Measurements from ENCODE around the gene GLCCI1.

GLCCI1 gene

GRCh38 chr7:7965301-7965700, 3.3 kb upstream of the GLCCI1 start:
- in situ Hi-C loops (cut with MboI; ENCODE audit: low pct_unique_long_range_greater_than_20kb, low sequenced_read_pairs, unreplicated experiment): no loop called here
- TF ChIP-seq CTCF (IDR thresholded peaks at IDR 0.05; ENCODE audit: extremely low read depth, insufficient read depth, missing control alignments): no peak
- no peak for DNase-seq (ENCODE audit: low spot score)

- no peak for TF ChIP-seq CTCF (IDR thresholded peaks at IDR 0.05; ENCODE audit: extremely low read depth, insufficient read depth, missing control alignments)
- DNase-seq (ENCODE audit: low spot score): peak; percentile 39
- in situ Hi-C loops (cut with MboI; ENCODE audit: low pct_unique_long_range_greater_than_20kb, low sequenced_read_pairs, unreplicated experiment): no loop called here
Observed at GRCh38 chr7:7966141-7966734, 2.4 kb upstream of the GLCCI1 start.

- no peak for TF ChIP-seq CTCF (IDR thresholded peaks at IDR 0.05; ENCODE audit: extremely low read depth, insufficient read depth, missing control alignments)
- in situ Hi-C loops (cut with MboI; ENCODE audit: low pct_unique_long_range_greater_than_20kb, low sequenced_read_pairs, unreplicated experiment): no loop called here
- DNase-seq (ENCODE audit: low spot score): no peak
Observed at GRCh38 chr7:7967886-7968543, 581 bp upstream of the GLCCI1 start.

GRCh38 chr7:7969306-7970236, 975 bp downstream of the GLCCI1 start:
- TF ChIP-seq CTCF (IDR thresholded peaks at IDR 0.05; ENCODE audit: extremely low read depth, insufficient read depth, missing control alignments): no peak
- peak; percentile 28 for DNase-seq (ENCODE audit: low spot score)
- in situ Hi-C loops (cut with MboI; ENCODE audit: low pct_unique_long_range_greater_than_20kb, low sequenced_read_pairs, unreplicated experiment): no loop called here

- no peak for DNase-seq (ENCODE audit: low spot score)
- in situ Hi-C loops (cut with MboI; ENCODE audit: low pct_unique_long_range_greater_than_20kb, low sequenced_read_pairs, unreplicated experiment): no loop called here
- no peak for TF ChIP-seq CTCF (IDR thresholded peaks at IDR 0.05; ENCODE audit: extremely low read depth, insufficient read depth, missing control alignments)
Observed at GRCh38 chr7:7970237-7970530, 1.6 kb downstream of the GLCCI1 start.

GRCh38 chr7:7970531-7971307, 2.1 kb downstream of the GLCCI1 start:
- in situ Hi-C loops (cut with MboI; ENCODE audit: low pct_unique_long_range_greater_than_20kb, low sequenced_read_pairs, unreplicated experiment): no loop called here
- no peak for TF ChIP-seq CTCF (IDR thresholded peaks at IDR 0.05; ENCODE audit: extremely low read depth, insufficient read depth, missing control alignments)
- no peak for DNase-seq (ENCODE audit: low spot score)
